NT2/D1 (cell line): ENCODE results near the gene TIAM1.

Experiments
- DNase-seq: peaks from one replicate; pipeline ENCODE4 v3.0.0-alpha.2; 2011; ENCODE audit warnings: low read depth, low spot score
- H3K27me3 ChIP-seq: 2 replicates; pipeline ENCODE4 v1.6.0; 2011; ENCODE audit warnings: mild to moderate bottlenecking; ENCODE audit not compliant: insufficient read length, insufficient read depth
- H3K36me3 ChIP-seq: 2 replicates; pipeline ENCODE4 v1.6.1; 2011; ENCODE audit warnings: mild to moderate bottlenecking, low read length, mixed read lengths; ENCODE audit not compliant: insufficient read depth, insufficient read length
- H3K4me1 ChIP-seq: 2 replicates; pipeline ENCODE4 v1.5.1; 2011; ENCODE audit not compliant: insufficient read depth, insufficient read length
- H3K4me3 ChIP-seq: 2 replicates; pipeline ENCODE4 v1.5.1; 2011; ENCODE audit warnings: low read depth; ENCODE audit not compliant: insufficient read length
- H3K9ac ChIP-seq: 2 replicates; pipeline ENCODE4 v1.6.0; 2011; ENCODE audit warnings: low read depth; ENCODE audit not compliant: insufficient read length
- H3K9me3 ChIP-seq: 2 replicates; pipeline ENCODE4 v1.5.1; 2011; ENCODE audit warnings: mild to moderate bottlenecking, low read length; ENCODE audit not compliant: insufficient read depth
- SUZ12 ChIP-seq: IDR thresholded peaks from 2 replicates; pipeline ENCODE4 v1.6.1; 2011; ENCODE audit not compliant: insufficient read length, insufficient read depth; ENCODE audit errors: extremely low read depth
- YY1 ChIP-seq: IDR thresholded peaks from 2 replicates; pipeline ENCODE4 v1.6.1; 2011; ENCODE audit not compliant: insufficient read length, insufficient read depth
- ZNF274 ChIP-seq: IDR thresholded peaks from 2 replicates; pipeline ENCODE4 v1.6.1; 2011; ENCODE audit warnings: mild to moderate bottlenecking, low read depth, low read length

TIAM1 gene

DNA sequence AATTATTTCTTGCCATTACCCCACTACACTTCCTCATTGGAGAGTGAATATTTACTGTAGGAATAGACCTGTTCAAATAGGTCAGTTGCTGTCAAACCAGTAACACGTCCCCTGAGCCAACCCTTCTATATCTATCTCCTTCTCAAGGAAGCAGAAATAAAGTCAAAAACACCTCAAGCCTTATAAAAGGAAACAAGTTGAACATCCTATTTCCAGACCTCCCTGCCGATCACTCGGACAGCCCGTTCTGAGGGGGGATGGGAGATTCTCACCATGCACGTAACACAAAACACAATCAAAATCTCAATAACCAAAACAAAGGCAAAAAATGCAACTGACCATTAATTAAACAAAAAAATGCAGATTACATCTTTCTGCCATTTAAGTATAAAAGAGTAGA lies 184.3 kb downstream of the TIAM1 start:
- Histone ChIP-seq H3K9ac (no peak overlapping the region), H3K36me3 (peaks cover 6% of the 10 kb centered on the region), H3K9me3 (peaks cover 17% of the 10 kb centered on the region), H3K27me3 (no peaks in the 10 kb centered on the region), H3K4me3 (peak overlapping the region; percentile 5), H3K4me1 (peaks cover 10% of the 10 kb centered on the region)
- no peak for DNase-seq
- TF ChIP-seq ZNF274 (no peak), YY1 (no peak), SUZ12 (no peak)

GRCh38 chr21:31158789-31159581 lies 185.1 kb downstream of the TIAM1 start:
- TF ChIP-seq SUZ12 (no peak), ZNF274 (no peak)
- Histone ChIP-seq H3K36me3 (peaks cover 6% of the 10 kb centered on the region), H3K27me3 (no peaks in the 10 kb centered on the region), H3K9ac (no peak overlapping the region), H3K4me3 (no peak overlapping the region), H3K4me1 (peaks cover 10% of the 10 kb centered on the region), H3K9me3 (peaks cover 17% of the 10 kb centered on the region)
- DNase-seq = peak; percentile 79

- peaks cover 17% of the 10 kb centered on the region for H3K9me3 ChIP-seq
- H3K9ac ChIP-seq = no peak overlapping the region
- H3K4me3 ChIP-seq = no peak overlapping the region
- no peaks in the 10 kb centered on the region for H3K27me3 ChIP-seq
- H3K4me1 ChIP-seq = peaks cover 10% of the 10 kb centered on the region
- DNase-seq = no peak
- peaks cover 9% of the 10 kb centered on the region for H3K36me3 ChIP-seq
- TF ChIP-seq YY1 (no peak), ZNF274 (no peak), SUZ12 (no peak)
These were observed 186.3 kb downstream of the TIAM1 start for GRCh38 chr21:31157756-31158155.

DNA sequence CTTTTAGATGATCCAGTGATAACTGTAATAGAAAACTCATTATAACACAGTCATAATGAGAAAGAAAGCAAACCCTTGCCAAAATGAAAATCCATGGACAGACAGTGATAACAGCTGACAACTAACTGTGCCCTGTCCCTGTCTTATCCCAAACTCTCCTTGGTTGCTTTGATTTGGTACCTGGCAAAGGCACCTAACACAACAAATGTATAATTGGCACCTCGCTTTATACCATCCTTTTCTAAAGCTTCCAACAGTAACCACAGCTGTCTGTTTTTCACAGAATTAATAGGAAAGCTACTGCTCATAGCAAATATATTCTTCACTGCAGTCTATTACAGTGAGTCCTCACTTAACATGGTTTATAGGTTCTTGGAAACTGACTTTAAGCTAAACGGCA lies 187.4 kb downstream of the TIAM1 start:
- TF ChIP-seq ZNF274 = no peak
- no peak for TF ChIP-seq YY1
- no peak for TF ChIP-seq SUZ12
- peaks cover 10% of the 10 kb centered on the region for H3K4me1 ChIP-seq
- H3K9ac ChIP-seq = no peak overlapping the region
- peaks cover 15% of the 10 kb centered on the region for H3K36me3 ChIP-seq
- DNase-seq = no peak
- H3K9me3 ChIP-seq = peaks cover 17% of the 10 kb centered on the region
- no peak overlapping the region for H3K4me3 ChIP-seq
- no peaks in the 10 kb centered on the region for H3K27me3 ChIP-seq

DNA sequence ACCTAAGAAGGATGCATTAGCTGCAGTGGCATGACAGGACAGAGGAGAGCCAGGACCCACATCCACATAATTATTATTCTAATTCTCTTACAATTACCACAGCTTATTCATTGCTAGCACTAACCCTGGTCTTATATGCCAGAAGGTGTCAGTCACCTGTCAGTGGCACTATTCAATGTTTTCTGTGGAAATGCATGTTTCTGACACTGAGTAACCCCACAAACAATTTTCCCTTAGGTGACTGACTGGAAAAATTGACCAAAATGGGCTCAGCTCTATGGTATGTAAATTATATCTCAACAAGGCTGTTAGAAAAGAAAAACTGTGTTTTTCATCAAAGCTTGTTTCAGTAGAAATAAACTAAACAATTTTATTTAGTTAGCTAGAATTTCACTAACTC lies 187.9 kb downstream of the TIAM1 start:
- H3K4me1 ChIP-seq = peaks cover 10% of the 10 kb centered on the region
- peaks cover 20% of the 10 kb centered on the region for H3K36me3 ChIP-seq
- peaks cover 17% of the 10 kb centered on the region for H3K9me3 ChIP-seq
- no peak overlapping the region for H3K4me3 ChIP-seq
- no peak for TF ChIP-seq ZNF274
- no peak for TF ChIP-seq YY1
- TF ChIP-seq SUZ12 = no peak
- no peak overlapping the region for H3K9ac ChIP-seq
- no peaks in the 10 kb centered on the region for H3K27me3 ChIP-seq
- no peak for DNase-seq

DNA sequence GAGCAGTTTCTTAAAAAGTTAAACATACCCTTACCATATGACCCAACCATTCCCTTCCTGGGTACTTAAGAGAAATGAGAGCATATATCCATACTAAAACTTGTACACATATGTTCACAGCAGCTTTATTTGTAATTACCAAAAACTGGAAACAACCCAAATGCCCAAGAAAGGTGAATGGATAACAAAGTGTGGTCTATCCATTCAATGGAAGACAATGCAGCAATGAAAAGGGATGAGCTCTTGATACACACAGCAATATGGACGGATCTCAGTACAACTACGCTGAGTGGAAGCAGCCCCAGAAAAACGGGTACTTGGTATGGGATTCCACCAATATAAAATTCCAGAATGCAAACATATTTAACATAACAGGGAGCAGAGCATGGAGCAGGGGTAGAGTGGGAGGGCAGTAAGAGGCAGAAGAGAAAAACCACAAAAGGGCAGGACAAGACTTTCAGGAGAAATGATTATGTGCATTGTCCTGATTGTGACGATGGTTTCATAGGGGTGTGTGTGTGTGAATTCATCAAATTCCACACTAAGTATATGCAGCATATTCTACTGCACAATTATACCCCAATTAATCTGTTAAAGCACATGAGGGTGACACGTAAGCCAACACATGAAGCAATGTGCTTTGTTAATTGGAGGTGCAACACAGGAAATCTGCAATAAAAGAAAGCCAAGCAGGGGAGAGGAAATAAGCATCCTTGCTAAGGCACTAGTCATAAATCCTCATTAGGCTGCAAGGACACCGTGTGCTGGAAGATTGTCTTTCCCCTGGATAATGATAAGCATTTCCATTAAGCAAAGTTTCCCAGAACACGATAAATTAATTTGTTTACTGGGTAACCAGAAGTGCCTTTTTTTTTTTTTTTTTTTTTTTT lies 192.7 kb downstream of the TIAM1 start:
- H3K27me3 ChIP-seq = no peaks in the 10 kb centered on the region
- TF ChIP-seq YY1 (no peak), ZNF274 (no peak), SUZ12 (no peak)
- no peak for DNase-seq
- peaks cover 4% of the 10 kb centered on the region for H3K9me3 ChIP-seq
- peaks cover 28% of the 10 kb centered on the region for H3K36me3 ChIP-seq
- H3K4me1 ChIP-seq = no peaks in the 10 kb centered on the region
- no peak overlapping the region for H3K4me3 ChIP-seq
- H3K9ac ChIP-seq = no peak overlapping the region

GRCh38 chr21:31145274-31145673 lies 198.8 kb downstream of the TIAM1 start:
- H3K9ac ChIP-seq = no peak overlapping the region
- no peaks in the 10 kb centered on the region; the same call in 1 of the 2 replicates for H3K9me3 ChIP-seq
- no peak overlapping the region for H3K4me3 ChIP-seq
- peaks cover 4% of the 10 kb centered on the region for H3K4me1 ChIP-seq
- TF ChIP-seq ZNF274 = no peak
- TF ChIP-seq YY1 = no peak
- TF ChIP-seq SUZ12 = no peak
- no peak for DNase-seq
- H3K36me3 ChIP-seq = peaks cover 16% of the 10 kb centered on the region
- H3K27me3 ChIP-seq = no peaks in the 10 kb centered on the region
